Measurements from ENCODE around the gene LSMEM2. TPM values are rescaled to one million over a fixed set of nuclear protein-coding genes. Genes with fewer than 3 reads are reported as not detected.

LSMEM2 gene
- total and polyA plus RNA-seq, 9 of the 15 experiments (the other 6 are each of a cell fraction or from before 2014, with no cell fraction given), result not detected

GRCh38 chr3:50327943-50328691 is 49.2 kb downstream of the LSMEM2 start, which contains the start of gene TUSC2 (continued):
- TF ChIP-seq RREB1 (CRISPR knock-in tag; IDR thresholded peaks at IDR 0.05) (no peak), XRCC3 (IDR thresholded peaks at IDR 0.05) (no peak), HES1 (IDR thresholded peaks at IDR 0.05; ENCODE audit: low read depth) (no peak), HMBOX1 (IDR thresholded peaks at IDR 0.05) (no peak), CREB3L1 (IDR thresholded peaks at IDR 0.05; ENCODE audit: borderline replicate concordance, low read depth) (no peak), CEBPZ (IDR thresholded peaks at IDR 0.05; ENCODE audit: borderline replicate concordance, low read depth, low read length) (no peak), PBX2 (CRISPR knock-in tag; IDR thresholded peaks at IDR 0.05; ENCODE audit: low read depth) (no peak), PBX2 (tag; conservative IDR thresholded peaks at IDR 0.05; ENCODE audit: low read depth) (no peak), EWSR1 (IDR thresholded peaks at IDR 0.05; ENCODE audit: borderline replicate concordance, low read depth, partially characterized antibody) (no peak), FOXK2 (conservative IDR thresholded peaks at IDR 0.05 in 1 of 2, IDR thresholded peaks at IDR 0.05 in 1 of 2; ENCODE audit: low read depth in 2 of 2) (no peak)
